WI38 (cell line): ENCODE results near the gene GPANK1.

Source experiments
- H3K4me3 ChIP-seq: 2 replicates; pipeline ENCODE4 v1.5.1; 2011; ENCODE audit warnings: low read depth, mild to moderate bottlenecking, control low read depth, low read length
- TF ChIP-seq, protein P1 (sequence below): IDR thresholded peaks from 2 replicates; pipeline ENCODE4 v1.5.1; 2012; ENCODE audit warnings: low read depth, mild to moderate bottlenecking, control low read depth, low read length

Gene GPANK1

DNA sequence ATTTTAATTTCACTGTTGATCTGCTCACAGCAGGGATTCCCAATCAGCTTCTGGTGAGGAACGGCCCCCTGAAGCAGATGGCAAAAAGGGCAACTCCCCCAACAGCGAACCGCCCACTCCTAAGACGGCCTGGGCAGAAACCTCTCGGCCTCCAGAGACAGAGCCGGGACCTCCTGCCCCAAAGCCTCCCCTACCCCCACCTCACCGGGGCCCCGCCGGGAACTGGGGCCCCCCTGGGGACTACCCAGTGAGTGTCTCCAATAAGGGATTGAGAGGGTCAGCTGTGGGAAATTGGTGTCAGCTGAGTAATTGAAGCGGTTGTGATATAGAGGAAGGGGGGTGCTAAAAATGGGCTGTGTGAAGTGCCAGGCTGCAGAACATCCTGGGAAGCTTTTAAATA, 37.8 kb downstream of the GPANK1 start:
- H3K4me3 ChIP-seq, result no peak overlapping the region
- TF ChIP-seq, protein P1, sequence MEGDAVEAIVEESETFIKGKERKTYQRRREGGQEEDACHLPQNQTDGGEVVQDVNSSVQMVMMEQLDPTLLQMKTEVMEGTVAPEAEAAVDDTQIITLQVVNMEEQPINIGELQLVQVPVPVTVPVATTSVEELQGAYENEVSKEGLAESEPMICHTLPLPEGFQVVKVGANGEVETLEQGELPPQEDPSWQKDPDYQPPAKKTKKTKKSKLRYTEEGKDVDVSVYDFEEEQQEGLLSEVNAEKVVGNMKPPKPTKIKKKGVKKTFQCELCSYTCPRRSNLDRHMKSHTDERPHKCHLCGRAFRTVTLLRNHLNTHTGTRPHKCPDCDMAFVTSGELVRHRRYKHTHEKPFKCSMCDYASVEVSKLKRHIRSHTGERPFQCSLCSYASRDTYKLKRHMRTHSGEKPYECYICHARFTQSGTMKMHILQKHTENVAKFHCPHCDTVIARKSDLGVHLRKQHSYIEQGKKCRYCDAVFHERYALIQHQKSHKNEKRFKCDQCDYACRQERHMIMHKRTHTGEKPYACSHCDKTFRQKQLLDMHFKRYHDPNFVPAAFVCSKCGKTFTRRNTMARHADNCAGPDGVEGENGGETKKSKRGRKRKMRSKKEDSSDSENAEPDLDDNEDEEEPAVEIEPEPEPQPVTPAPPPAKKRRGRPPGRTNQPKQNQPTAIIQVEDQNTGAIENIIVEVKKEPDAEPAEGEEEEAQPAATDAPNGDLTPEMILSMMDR, result no peak

DNA sequence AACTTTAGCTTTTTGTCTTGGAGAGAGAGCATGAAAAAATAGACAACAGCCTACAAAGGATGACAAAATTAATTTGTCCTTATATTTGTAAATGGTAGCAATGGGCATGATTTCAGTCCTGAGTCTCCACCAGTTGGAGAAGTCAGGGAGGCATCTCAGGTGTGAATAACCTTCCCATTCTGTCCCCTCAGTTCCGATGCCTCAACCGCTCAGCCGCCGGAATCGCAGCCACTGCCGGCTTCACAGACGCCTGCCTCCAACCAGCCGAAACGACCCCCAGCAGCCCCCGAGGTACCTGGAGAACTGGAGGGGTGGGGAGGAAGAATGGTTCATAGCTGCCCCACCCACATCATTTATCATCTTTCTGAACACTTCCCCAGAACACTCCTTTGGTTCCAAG, 40.7 kb downstream of the GPANK1 start:
- no peak overlapping the region for H3K4me3 ChIP-seq
- TF ChIP-seq, protein P1, result no peak

DNA sequence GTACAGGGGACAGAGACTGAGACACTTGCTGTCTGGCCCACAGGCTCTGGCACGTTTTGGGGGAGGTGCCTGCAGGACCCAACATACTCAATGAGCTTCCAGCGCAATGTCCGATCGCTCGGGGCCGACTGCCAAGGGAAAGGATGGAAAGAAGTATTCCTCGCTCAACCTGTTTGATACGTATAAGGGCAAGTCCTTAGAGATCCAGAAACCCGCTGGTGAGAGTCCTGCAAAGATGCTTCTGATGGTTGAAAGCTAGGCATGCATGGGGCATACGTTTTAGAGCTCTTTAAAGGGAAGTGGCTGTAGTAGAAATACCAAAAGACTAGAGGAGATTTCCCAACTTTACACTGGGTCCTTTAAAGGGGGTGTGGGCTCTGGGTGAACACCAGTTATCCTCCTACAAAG, 42.1 kb downstream of the GPANK1 start:
- peak overlapping the region; percentile 96 for H3K4me3 ChIP-seq
- TF ChIP-seq, protein P1, result no peak

DNA sequence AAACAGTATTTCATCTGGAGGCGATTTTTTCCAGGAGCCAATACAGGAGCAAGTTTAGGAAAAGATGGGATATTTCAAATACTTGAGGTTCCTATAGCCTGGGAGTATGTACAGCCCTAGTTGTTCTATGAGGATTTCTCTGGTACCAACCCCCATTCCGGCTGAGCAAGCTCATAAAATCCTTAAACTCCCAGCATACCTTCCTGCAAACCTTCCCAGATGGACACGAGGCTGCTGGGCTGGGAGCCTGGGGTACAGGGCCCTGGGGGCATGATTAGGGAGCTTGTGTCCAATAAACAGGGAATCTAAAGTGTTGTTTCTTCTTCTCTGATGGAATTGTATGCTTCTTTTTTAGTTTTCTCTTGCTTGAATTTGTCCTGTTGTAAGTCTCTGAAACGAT, 42.8 kb downstream of the GPANK1 start:
- TF ChIP-seq, protein P1, result no peak
- peak overlapping the region; percentile 96 for H3K4me3 ChIP-seq

DNA sequence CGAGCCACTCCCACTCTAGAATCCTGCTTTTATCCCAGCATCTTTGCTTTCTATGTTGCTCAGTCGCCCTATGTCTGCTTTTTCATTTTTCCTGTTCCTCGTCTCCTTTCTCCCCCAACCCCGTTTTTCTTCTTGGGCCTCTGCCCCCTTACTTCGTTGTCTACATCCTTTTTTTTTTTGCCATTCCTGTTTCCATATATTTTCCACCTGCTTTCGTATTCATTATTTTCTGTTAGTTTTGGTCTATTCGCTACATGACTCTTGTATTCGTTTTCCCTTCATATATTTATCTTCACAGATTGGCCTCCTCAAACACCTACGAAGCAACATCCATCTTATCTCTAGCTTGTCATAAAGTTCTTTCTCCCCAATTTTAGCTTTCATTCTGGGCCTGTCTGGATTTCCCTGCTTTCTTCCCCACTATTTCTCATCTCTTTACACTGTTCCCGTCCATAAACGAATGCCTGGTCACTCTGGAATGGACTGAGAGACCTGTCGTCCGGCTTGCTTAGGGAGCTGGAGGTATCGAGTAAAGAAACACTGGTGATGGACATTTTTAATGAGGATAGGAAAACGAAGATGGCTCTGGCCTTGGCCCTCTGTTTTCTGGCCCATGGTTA, 43.4 kb downstream of the GPANK1 start:
- TF ChIP-seq, protein P1, result no peak
- H3K4me3 ChIP-seq, result peak overlapping the region; percentile 96

DNA sequence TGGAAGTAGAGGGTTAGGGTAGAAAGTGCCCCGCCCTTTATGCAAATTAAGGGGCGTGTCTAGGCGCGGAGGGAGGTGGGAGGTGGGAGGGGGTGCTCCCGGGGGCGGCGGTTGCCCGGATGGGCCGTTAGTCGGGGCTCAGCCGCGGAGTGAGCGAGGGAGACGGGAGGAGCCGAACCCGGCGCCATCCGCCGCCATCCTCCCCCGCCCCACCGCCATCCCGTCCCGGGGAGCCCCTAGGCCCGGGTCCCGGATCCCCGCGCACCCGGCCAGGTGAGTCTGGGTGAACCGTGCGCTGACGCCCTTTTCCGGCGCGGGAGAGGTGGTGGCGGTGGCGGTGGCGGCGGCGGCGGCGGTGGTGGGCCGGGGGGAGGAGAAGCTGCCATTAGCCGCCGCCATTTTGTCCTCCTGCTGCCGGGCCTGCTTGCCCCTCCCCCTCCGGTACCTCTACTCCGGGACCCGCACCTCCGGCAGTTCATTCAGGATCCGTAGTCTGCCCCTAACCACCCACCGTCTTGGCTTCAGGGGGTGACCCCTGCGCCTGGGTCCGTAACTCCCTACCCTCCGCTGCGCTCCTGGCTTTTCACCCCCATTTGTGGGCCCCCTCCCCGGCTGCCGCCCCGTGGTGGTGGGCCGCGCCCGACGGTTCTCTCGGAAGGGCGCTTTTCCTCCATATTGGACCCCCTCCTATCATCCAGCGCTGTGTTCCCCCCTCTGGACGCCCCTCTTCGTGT, 44.0 kb downstream of the GPANK1 start, which contains the start of gene PRRC2A:
Gene PRRC2A, plus strand, starts transcription at position 130 of the 734 bp plus-strand sequence. CDS start 2,075 bp downstream, outside the sequence.
- TF ChIP-seq, protein P1, result no peak
- H3K4me3 ChIP-seq, result peak within 1 kb of the TSS; percentile 96
